ENCODE measurements around the gene GPR85.
"Not testable (repeated sequence)": the region's sequence is repeated elsewhere in the genome, so short reads cannot be mapped to it uniquely, and the experiment has no call there.

Gene GPR85

DNA sequence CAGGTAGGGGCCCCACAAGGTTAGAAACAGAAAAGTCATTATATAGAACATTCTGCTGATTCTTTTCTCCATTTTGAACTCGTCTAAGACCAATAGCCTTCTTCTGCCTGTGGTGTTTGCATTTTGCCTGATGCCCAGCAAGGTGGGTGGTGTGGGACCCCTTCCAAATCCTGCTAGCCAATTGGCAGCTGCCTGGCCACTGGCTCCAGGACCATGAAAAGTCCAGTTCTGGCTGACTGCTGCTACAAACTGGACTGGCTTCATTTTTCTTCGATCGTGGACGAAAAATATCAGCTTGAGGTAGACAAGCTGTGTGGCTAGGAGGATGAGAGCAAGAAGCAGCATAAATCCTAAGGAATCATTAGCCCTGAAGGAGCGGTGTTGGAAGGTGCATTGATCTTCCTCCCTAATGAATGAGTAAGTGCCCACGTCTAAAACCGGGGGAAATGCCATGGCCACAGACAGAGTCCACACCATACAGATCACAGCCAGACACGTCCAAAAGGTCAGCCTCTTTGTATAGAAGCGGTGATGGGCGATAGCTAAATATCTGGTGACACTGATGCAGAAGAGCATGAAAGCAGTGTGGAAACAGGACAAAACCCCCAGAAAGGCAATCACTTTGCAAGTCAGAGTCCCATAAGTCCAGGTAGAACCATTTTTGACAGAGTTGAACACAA is 2.7 kb downstream of the GPR85 start:
- no peak for DNase-seq

DNA sequence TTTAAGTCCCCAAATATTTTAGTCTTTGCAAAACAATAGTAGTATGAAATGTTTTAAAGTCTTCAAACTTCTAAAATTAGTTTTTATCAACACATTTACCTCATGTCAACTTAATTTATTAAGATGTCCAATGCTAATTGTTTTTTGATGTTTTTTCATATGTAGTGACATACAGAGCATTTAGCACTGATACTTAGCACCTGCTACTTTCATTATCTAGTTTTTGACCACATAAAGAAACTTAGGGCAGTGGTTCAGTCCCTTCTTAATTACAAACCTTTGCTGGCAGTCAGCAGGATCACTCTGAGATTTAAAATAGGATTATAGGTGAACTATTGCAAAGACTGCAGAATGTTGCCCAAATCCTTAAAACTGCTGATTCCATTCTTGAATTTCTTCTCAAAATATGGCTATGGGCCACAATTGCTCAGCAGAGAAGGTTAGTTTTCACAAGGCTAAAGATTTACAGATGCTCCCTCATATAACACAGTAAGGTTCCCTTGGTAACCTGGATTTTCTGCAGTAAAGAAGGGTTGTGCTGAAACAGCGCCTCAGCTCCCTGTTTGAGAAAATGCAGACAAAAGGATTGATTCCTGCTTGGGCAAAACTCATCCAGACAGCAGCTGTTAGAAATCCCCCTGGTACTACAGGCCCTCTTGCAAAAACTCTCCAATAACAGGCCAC is 3.4 kb downstream of the GPR85 start:
- no peak for DNase-seq

DNA sequence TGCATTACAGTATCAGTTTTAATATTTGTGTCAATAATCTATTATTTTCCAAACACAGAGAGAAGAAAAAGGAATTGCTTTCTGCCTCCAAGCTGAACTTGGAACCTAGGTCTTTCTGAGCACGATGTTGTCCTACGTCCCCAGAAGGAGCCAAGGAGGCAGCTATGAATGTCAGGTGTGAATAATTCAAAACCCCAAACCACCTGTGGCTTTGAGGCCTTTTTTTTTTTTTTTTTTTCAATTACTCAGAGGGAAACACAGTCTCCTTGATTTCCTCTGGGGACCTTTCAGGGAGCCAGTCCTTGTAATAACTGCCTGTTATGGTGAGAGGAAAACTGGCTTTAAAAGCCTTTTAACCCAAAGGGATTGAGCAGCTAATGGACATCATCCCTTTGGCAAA is 8.3 kb downstream of the GPR85 start:
- no peak for DNase-seq

DNA sequence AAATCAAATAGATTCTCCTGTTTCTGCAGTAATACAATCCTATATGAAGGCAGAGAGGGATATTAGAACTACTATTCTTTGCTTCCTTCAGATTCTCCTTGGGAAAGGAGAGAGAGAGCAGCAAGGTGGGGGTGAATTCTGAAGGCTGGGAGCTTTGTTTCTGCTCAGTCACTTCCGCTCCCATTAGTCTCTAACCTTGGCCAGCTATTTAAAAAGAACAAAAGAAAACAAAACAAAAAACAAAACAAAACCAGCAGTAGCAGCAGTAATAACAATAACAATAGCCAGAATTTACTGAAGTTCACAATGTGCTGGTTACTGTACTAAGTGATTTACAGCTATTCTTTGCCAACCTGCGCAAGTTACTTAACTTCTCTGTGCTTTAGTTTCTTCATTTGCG is 9.9 kb downstream of the GPR85 start:
- no peak for DNase-seq

DNA sequence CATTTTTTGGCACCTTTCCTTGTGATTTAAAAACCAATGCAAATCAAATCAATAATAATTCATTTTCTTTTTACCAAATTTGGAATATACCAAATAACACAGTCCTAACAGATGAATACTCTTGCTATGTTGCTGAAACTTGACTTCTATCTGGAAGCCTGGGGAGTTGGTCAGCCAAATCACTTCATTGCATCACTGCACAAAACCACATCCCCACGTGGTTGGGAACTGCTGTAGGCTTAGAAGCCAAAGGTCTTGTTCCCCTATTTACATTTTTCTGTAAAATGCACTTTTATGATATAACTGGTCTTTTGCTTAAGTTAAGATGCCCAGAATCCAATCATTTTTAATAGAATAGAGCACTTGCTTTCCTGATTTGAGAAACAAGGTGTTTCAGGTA is 15.2 kb downstream of the GPR85 start:
- DNase-seq = no peak

DNA sequence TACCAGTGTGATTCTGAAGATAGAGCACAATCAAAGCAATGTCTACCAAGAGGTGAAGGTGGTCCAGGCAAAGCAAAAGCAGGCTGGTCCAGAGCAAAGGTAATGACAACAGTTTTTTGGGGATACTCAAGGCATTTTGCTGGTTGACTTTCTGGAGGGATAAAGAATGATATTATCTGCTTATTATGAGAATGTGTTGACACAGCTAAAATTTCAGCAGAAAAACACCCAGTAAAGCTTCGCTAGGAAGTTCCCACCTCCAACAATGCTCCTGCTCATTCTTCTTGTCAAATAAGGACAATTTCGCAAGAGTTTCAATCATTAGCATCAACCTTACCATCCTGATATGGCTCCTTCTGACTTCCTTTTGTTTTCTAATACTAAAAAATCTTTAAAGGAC is 24.1 kb downstream of the GPR85 start:
- DNase-seq = no peak

DNA sequence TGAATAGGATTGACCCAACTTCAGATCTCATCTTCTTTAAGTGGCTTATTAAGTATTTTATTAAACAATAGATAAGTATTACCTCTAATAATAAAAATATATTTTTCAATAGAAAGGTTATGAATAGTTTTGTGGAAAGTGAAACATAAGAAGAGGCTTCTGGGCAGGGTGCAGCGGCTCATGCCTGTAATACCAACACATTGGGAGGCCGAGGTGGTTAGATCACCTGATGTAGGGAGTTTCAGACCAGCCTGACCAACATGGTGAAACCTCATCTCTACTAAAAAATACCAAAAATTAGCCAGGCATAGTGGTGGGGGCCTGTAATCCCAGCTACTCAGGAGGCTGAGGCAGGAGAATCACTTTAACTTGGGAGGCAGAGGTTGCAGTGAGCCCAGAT is 26.5 kb downstream of the GPR85 start:
- DNase-seq = no peak

DNA sequence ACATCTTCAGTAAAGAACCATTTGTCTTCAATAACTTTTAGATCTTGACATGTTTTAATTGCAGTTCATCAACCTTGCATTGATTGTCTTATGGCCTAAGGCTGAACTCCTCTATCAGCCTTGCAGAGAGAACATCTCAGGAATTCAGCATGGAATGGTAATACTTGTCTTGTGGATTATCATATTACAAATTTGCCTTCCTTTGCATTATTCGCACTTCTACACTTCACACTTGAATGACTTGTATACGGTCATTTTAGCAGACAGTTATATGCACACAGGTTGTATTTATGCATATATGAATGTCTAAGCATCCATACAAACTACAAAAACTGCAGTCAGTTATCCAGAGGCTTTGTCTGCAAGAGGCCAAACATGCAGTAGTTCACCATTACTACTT is 31.7 kb downstream of the GPR85 start:
- DNase-seq = no peak

DNA sequence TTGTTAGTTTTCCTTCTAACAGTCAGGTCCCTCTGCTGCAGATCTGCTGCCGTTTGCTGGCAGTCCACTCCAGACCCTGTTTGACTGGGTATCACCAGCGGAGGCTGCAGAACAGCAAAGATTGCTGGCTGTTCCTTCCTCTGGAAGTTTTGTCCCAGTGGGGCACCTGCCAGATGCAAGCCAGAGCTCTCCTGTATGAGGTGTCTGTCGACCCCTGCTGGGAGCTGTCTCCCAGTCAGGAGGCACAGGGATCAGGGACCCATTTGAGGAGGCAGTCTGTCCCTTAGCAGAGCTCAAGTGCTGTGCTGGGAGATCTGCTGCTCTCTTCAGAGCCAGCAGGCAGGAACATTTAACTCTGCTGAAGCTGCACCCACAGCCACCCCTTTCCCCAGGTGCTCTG is 32.4 kb downstream of the GPR85 start:
- not testable (repeated sequence) for DNase-seq

DNA sequence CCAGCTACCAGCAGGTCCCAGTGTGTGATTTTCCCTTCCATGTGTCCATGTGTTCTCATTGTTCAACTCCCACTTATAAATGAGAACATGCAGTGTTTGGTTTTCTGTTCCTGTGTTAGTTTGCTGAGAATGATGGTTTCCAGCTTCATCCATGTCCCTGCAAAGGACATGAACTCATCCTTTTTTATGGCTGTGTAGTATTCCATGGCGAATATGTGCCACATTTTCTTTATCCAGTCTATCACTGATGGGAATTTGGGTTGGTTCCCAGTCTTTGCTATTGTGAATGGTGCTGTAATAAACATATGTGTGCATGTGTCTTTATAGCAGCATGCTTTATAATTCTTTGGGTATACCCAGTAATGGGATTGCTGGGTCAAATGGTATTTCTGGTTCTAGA is 37.4 kb downstream of the GPR85 start:
- not testable (repeated sequence) for DNase-seq

DNA sequence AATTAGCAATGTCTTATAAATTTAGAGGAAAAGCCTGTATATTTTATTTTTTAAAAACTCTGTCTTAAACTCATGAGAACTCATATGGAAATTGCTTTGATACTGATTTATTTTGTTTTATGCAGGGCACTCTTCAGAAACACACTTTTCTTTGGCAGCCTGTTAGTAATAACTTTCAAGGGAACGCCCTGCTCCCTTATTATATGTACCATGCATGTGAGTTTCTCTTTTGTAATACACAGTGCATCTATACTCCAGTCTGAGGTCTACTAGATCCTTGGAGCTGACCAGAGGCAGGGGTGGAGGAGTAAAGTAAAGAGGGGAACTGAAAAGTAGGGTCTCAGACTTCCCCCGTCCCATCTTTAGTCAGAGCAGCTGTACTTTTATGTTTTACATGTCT is 40.2 kb downstream of the GPR85 start:
- DNase-seq = no peak

DNA sequence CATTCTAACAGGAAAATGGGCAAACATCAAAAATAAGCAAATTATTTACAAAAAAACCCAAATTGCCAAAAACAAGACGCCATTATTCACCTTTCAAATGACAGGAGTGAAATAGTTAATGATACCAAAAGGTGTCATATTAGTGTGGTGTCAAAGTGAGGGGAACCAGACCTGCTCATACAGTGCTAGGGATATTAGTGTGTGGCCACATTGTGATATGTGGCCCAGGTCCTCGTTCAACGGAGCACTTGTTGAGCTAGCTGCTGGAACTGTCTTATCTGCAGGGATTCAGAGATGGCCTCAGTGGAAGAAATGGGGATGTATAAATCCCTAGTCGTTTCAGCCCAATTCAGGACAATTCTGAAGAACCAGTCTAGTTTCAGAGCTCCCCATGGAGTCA is 41.2 kb downstream of the GPR85 start:
- DNase-seq = no peak

DNA sequence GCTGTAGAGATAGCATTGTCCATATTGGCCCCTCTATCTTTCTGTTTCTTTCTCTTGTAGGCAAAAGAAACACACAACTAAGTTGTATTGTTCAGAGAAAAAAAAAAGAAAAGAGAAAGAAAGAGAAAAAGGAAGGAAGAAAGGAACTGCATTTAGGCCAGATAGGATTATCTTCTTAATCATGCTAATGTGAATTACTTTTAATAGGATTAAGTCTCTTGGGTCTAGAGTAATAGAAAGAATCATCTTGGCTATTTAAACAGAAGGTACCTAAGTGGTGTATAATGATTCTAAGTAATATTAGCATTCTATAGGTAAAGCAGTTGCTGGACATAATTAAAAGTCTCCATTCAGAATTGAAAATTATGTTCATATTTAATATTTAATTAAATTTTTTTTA is 42.2 kb downstream of the GPR85 start:
- DNase-seq = no peak

DNA sequence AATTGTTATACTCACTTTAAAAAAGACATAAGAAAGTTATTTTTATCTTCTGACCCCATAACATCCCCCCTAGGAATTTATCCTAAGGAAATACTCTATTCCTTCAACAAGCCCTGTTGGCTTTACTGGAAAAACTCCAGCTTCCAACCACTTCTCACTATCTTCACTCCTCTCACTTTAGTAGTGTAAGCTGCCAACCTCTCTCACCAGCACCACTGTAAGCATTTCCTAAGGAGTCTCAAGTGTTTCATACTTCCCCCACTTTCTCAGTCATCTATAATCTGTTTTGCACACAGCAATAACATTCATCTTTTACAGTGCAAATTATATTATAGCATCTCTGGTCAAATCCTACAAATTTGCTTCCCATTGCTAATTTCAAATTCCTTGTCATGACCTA is 45.8 kb downstream of the GPR85 start:
- DNase-seq = no peak

DNA sequence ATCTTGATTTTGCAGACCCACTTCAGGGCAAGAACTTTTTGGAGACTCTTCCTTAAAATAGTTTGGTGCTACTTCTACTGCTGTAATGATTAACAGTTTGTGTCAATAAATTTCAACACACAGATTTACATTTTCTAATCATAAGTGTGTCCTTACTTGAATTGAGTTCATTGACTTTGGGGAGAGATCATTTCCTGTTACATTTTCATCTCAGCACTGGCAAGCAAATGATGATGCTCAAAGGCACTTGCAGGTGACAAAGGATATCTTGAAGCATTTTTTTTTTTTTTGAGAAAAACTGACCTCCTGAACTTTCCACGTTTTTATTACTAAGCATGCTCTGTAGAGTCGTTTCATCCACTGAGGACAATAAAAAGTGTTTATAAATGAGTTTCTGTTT is 52.7 kb downstream of the GPR85 start:
- DNase-seq = no peak
